Nephron progenitor cell (in vitro differentiated cells): ENCODE measurements around the gene MAPKAP1.

ENCODE experiments used
- DNase-seq: peaks from one replicate; pipeline ENCODE4 v3.0.0; 2021
- H3K27ac Mint-ChIP-seq: 2 replicates; pipeline ENCODE4 v1.8.0; 2021; ENCODE audit warnings: mild to moderate bottlenecking, moderate library complexity, mixed read lengths
- H3K27me3 Mint-ChIP-seq: 2 replicates; pipeline ENCODE4 v1.8.0; 2021; ENCODE audit warnings: mild to moderate bottlenecking, low read depth, mixed read lengths; ENCODE audit not compliant: poor library complexity
- H3K36me3 Mint-ChIP-seq: 2 replicates; pipeline ENCODE4 v1.8.0; 2021; ENCODE audit warnings: low read depth, mixed read lengths
- H3K4me1 Mint-ChIP-seq: 2 replicates; pipeline ENCODE4 v1.8.0; 2021; ENCODE audit warnings: mixed read lengths
- H3K4me3 Mint-ChIP-seq: 2 replicates; pipeline ENCODE4 v1.8.0; 2021; ENCODE audit warnings: mild to moderate bottlenecking, moderate library complexity, mixed read lengths
- H3K9me3 Mint-ChIP-seq: 2 replicates; pipeline ENCODE4 v1.8.0; 2021; ENCODE audit warnings: mild to moderate bottlenecking, moderate library complexity, mixed read lengths
- TF ChIP-seq, protein P1 (sequence below): fragments of 200-600 bp; sonication (generic); IDR thresholded peaks from 2 replicates; pipeline ENCODE4 v1.5.0; 2021; ENCODE audit warnings: antibody characterized with exemption

MAPKAP1 gene

DNA sequence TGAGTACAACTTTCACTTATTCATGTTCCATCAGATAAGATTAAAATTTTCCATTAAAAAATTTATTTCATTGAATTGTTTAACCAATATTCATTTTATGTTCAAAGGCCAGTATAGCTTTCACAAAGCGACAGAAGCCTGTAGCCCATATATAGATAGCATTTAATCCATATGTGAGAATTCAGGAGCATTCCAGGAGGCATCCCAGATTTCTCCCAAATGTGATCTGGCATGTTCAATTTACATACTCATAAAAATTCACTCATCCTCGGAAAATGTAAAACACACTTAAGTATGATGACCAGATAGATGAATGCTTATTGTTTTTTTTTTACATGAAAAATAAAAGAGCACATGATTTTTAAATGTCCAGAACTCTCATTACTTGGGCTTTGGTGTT is 141.9 kb downstream of the MAPKAP1 start:
- no peak for DNase-seq
- Mint-ChIP-seq H3K36me3 (peaks cover 14% of the 10 kb centered on the region), H3K4me3 (no peak overlapping the region), H3K27me3 (no peaks in the 10 kb centered on the region), H3K27ac (no peak overlapping the region), H3K4me1 (peaks cover 13% of the 10 kb centered on the region), H3K9me3 (peaks cover 6% of the 10 kb centered on the region)
- TF ChIP-seq, protein P1, sequence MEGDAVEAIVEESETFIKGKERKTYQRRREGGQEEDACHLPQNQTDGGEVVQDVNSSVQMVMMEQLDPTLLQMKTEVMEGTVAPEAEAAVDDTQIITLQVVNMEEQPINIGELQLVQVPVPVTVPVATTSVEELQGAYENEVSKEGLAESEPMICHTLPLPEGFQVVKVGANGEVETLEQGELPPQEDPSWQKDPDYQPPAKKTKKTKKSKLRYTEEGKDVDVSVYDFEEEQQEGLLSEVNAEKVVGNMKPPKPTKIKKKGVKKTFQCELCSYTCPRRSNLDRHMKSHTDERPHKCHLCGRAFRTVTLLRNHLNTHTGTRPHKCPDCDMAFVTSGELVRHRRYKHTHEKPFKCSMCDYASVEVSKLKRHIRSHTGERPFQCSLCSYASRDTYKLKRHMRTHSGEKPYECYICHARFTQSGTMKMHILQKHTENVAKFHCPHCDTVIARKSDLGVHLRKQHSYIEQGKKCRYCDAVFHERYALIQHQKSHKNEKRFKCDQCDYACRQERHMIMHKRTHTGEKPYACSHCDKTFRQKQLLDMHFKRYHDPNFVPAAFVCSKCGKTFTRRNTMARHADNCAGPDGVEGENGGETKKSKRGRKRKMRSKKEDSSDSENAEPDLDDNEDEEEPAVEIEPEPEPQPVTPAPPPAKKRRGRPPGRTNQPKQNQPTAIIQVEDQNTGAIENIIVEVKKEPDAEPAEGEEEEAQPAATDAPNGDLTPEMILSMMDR, result no peak

DNA sequence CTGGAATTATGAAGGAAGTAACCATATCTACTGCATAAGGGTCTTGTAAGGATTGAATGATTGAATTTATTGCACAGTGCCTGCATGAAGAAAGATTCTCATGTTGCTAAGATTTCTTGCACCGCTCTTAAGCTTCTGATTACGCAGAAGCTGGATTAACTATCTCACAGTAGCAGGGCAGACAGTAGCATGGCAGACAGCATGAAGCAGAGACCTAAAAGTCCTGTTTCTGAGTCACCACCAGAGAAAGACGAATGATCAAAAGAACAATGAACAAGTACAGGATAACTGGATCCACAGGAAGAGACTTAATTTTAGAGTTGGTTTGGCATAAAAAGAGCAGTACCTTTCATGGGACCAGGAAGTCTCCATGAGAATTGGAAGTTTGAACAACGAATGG is 142.4 kb downstream of the MAPKAP1 start:
- DNase-seq, result no peak
- Mint-ChIP-seq H3K27me3 (no peaks in the 10 kb centered on the region), H3K4me3 (no peak overlapping the region), H3K9me3 (peaks cover under 1% of the 10 kb centered on the region), H3K27ac (no peak overlapping the region), H3K4me1 (peaks cover 13% of the 10 kb centered on the region), H3K36me3 (peaks cover 10% of the 10 kb centered on the region)
- TF ChIP-seq, protein P1, result no peak

DNA sequence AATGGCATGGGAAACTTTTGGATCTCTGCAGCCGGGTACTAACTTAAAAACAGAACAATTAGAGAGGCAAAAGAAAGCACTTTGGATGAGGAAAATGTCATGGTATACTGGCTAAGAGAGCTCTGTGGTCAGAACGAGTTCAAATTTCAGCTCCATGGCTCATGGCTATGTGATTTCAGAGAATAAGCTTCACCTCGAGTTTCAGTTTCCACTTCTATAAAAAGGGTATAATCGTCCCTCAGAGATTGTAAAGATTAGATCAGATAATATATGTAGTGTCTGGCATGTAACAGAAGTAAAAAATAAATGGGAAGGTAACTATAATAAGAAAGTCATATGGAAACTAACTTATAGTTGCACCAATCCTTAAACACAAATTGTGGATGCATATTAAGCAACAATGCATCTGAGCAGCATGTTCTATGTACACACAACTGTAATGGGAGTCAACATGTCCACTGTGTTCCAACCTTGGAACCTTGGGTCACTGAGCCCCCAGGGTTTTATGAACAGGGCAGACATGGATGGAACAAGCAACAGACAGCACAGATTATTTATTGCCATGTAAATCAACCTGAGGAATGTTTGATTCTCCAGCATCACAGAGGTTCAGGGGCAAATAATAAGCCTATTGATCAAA is 145.4 kb downstream of the MAPKAP1 start:
- Mint-ChIP-seq H3K4me3 (no peak overlapping the region), H3K27me3 (no peaks in the 10 kb centered on the region), H3K27ac (no peak overlapping the region), H3K36me3 (no peaks in the 10 kb centered on the region), H3K9me3 (no peaks in the 10 kb centered on the region), H3K4me1 (peaks cover 34% of the 10 kb centered on the region)
- TF ChIP-seq, protein P1, result no peak
- DNase-seq, result no peak

DNA sequence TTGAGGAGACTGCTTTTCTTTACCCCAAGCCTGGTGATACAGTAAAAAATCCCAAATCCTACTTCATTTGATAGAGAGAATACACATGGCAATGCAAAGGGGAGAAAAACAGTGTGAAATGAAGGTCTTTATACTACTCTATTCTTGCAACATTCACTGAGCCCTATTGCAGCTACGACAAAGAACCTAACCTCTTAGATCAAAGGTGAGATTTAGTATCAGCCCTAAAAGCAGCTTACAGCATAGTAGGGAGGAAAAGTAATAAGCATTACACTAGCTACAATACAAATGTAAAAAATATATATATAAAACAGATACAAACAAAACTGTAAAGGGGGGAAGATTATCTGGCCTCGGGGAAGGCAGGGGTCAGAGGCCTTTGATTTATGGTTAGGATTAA is 147.1 kb downstream of the MAPKAP1 start:
- Mint-ChIP-seq H3K27me3 (no peaks in the 10 kb centered on the region), H3K4me3 (no peak overlapping the region), H3K27ac (peak overlapping the region; percentile 68), H3K9me3 (no peaks in the 10 kb centered on the region), H3K36me3 (no peaks in the 10 kb centered on the region), H3K4me1 (peaks cover 51% of the 10 kb centered on the region)
- TF ChIP-seq, protein P1, result no peak
- no peak for DNase-seq

DNA sequence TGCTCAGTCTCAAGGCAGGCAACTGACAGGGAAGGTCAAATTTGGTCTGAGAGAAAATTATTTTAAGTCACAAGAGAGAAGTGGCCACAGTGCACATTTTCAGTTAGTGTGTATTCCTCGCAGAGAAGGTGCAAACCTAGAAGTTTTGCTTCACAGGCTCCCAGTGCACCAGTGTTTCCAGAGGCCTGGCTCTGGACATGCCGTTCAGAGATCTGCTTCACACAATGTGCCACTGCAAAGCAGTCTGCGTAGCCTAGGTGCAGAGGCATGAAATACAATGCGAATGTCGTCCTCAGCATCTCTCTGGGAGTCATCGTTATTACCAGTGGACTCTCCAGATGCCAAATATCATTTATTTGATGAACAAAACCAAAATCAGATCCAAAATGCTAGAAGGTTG is 147.8 kb downstream of the MAPKAP1 start:
- Mint-ChIP-seq H3K4me1 (peaks cover 56% of the 10 kb centered on the region), H3K27me3 (no peaks in the 10 kb centered on the region), H3K36me3 (peaks cover under 1% of the 10 kb centered on the region), H3K9me3 (no peaks in the 10 kb centered on the region), H3K4me3 (no peak overlapping the region), H3K27ac (no peak overlapping the region)
- no peak for DNase-seq
- TF ChIP-seq, protein P1, result no peak

DNA sequence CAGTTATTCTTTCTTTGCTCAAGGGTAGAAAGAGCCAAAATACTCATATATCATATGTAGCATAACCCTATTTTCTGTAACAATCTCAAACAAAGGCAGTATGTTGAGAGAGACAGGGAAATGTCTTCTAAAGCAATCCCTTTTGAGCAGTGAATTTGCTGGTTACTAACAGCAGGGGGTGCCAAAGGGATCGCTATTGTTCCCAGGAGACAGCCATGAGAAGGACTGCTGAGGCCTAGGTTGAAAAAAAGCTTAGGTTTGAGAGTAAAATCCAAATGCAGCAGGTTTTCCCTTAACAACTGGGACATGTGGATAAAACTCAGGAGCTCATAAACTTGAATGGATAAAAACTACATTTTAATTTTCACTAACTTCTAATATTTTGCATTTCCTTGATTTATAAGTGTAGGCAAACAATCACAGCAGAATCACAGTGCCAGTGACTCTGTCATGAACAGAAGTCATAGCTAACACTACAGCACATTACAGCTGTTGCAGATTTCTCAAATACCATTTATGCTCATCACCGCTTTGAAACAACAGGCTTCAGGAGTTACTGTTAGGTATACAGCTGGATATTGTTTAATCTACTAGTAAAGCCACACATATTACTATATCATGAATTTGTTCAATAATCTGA is 148.4 kb downstream of the MAPKAP1 start:
- Mint-ChIP-seq H3K4me3 (no peak overlapping the region), H3K27ac (no peak overlapping the region), H3K9me3 (no peaks in the 10 kb centered on the region), H3K36me3 (peaks cover 5% of the 10 kb centered on the region), H3K4me1 (peaks cover 60% of the 10 kb centered on the region), H3K27me3 (no peaks in the 10 kb centered on the region)
- TF ChIP-seq, protein P1, result peak; percentile 78
- DNase-seq, result peak; percentile 63
